Measurements from ENCODE around the gene MXRA8. TPM values are rescaled to one million over a fixed set of nuclear protein-coding genes. Genes with fewer than 3 reads are reported as not detected.

MXRA8 gene
- total and polyA plus RNA-seq, 4 donors = 38.5 to 213 (median 66.9) TPM

DNA sequence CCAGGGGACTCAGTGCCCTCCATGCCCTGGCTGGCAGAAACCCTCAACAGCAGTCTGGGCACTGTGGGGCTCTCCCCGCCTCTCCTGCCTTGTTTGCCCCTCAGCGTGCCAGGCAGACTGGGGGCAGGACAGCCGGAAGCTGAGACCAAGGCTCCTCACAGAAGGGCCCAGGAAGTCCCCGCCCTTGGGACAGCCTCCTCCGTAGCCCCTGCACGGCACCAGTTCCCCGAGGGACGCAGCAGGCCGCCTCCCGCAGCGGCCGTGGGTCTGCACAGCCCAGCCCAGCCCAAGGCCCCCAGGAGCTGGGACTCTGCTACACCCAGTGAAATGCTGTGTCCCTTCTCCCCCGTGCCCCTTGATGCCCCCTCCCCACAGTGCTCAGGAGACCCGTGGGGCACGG is 30.1 kb downstream of the MXRA8 start:
- DNase-seq (no peak), ATAC-seq (ENCODE audit: insufficient read depth, low FRiP score) (no peak)
- TF ChIP-seq, protein P1, sequence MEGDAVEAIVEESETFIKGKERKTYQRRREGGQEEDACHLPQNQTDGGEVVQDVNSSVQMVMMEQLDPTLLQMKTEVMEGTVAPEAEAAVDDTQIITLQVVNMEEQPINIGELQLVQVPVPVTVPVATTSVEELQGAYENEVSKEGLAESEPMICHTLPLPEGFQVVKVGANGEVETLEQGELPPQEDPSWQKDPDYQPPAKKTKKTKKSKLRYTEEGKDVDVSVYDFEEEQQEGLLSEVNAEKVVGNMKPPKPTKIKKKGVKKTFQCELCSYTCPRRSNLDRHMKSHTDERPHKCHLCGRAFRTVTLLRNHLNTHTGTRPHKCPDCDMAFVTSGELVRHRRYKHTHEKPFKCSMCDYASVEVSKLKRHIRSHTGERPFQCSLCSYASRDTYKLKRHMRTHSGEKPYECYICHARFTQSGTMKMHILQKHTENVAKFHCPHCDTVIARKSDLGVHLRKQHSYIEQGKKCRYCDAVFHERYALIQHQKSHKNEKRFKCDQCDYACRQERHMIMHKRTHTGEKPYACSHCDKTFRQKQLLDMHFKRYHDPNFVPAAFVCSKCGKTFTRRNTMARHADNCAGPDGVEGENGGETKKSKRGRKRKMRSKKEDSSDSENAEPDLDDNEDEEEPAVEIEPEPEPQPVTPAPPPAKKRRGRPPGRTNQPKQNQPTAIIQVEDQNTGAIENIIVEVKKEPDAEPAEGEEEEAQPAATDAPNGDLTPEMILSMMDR (IDR thresholded peaks at IDR 0.05; ENCODE audit: control extremely low read depth, extremely low read depth) = no peak
- Histone ChIP-seq H3K9ac (ENCODE audit: insufficient read depth in 1 of 2, low read length in 2 of 2) (no peak overlapping the region), H3K36me3 (ENCODE audit: control insufficient read depth in 4 of 4, insufficient read depth in 4 of 4, low read length in 4 of 4) (peaks cover 0 to 18% (median 1%) of the 10 kb centered on the region in 4 donors), H3K27ac (ENCODE audit: low read depth in 1 of 2, low read length in 1 of 2) (no peak overlapping the region), H3K27me3 (ENCODE audit: control insufficient read depth in 3 of 3, insufficient read depth in 3 of 3, low read length in 2 of 3) (no peaks in the 10 kb centered on the region), H3K4me1 (ENCODE audit: control insufficient read depth in 5 of 5, insufficient read depth in 5 of 5, low read length in 5 of 5) (peaks cover 0 to 18% (median 8%) of the 10 kb centered on the region in 5 donors), H3K9me3 (ENCODE audit: control insufficient read depth in 4 of 4, insufficient read depth in 3 of 4, low read length in 3 of 4) (no peaks in the 10 kb centered on the region), H3K4me3 (no peak overlapping the region)
- WGBS, 2 donors = 86 to 91% methylated on average over 15 of the region's 15 CpGs

DNA sequence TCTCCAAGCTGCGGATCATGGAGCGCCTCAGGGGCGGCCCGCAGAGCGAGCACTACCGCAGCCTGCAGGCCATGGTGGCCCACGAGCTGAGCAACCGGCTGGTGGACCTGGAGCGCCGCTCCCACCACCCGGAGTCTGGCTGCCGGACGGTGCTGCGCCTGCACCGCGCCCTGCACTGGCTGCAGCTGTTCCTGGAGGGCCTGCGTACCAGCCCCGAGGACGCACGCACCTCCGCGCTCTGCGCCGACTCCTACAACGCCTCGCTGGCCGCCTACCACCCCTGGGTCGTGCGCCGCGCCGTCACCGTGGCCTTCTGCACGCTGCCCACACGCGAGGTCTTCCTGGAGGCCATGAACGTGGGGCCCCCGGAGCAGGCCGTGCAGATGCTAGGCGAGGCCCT is 31.1 kb downstream of the MXRA8 start:
- Histone ChIP-seq H3K36me3 (ENCODE audit: control insufficient read depth in 4 of 4, insufficient read depth in 4 of 4, low read length in 4 of 4) (peaks cover 0 to 18% (median 2%) of the 10 kb centered on the region in 4 donors), H3K27ac (ENCODE audit: low read depth in 1 of 2, low read length in 1 of 2) (no peak overlapping the region), H3K4me1 (ENCODE audit: control insufficient read depth in 5 of 5, insufficient read depth in 5 of 5, low read length in 5 of 5) (peaks cover 0 to 19% (median 8%) of the 10 kb centered on the region in 5 donors), H3K4me3 (no peak overlapping the region), H3K27me3 (ENCODE audit: control insufficient read depth in 3 of 3, insufficient read depth in 3 of 3, low read length in 2 of 3) (no peaks in the 10 kb centered on the region), H3K9me3 (ENCODE audit: control insufficient read depth in 4 of 4, insufficient read depth in 3 of 4, low read length in 3 of 4) (no peaks in the 10 kb centered on the region), H3K9ac (ENCODE audit: insufficient read depth in 1 of 2, low read length in 2 of 2) (no peak overlapping the region)
- 93 to 95% methylated on average over 36 to 40 of the region's 40 CpGs for WGBS, 2 donors
- TF ChIP-seq, protein P1 (IDR thresholded peaks at IDR 0.05; ENCODE audit: control extremely low read depth, extremely low read depth) = no peak
- ATAC-seq (ENCODE audit: insufficient read depth, low FRiP score) (no peak), DNase-seq (no peak)

DNA sequence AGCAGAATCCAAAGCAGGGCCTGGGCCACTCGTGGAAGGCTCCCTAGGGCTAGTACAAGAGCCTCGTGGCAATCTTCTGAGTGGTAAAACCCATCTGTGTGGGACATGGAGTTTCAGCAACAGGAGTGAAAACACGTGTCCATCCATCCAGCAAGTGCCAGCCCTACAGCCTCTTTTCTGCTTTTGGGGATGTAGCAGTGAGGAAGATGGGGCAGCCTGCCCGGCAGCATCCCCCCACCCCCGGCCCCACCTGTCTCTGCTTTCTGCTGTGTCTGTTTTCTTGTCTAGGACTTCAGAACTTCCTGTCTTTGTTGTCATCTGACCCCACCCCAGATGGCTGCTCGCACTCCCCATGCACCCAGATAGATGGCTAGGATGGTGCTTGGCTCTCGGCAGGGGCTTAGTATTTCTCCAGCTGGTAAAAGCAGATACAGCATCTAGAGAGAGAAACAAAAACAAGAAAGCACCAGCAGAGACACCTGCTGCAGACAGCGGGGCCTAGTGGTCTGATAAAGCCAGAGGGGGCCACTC is 32.2 kb downstream of the MXRA8 start:
- WGBS, 2 donors = 64 to 76% methylated on average over 8 of the region's 8 CpGs
- DNase-seq (no peak), ATAC-seq (ENCODE audit: insufficient read depth, low FRiP score) (no peak)
- Histone ChIP-seq H3K4me1 (ENCODE audit: control insufficient read depth in 5 of 5, insufficient read depth in 5 of 5, low read length in 5 of 5) (peaks cover 0 to 22% (median 8%) of the 10 kb centered on the region in 5 donors), H3K36me3 (ENCODE audit: control insufficient read depth in 4 of 4, insufficient read depth in 4 of 4, low read length in 4 of 4) (peaks cover 0 to 25% (median 2%) of the 10 kb centered on the region in 4 donors), H3K9ac (ENCODE audit: insufficient read depth in 1 of 2, low read length in 2 of 2) (no peak overlapping the region), H3K27me3 (ENCODE audit: control insufficient read depth in 3 of 3, insufficient read depth in 3 of 3, low read length in 2 of 3) (no peaks in the 10 kb centered on the region), H3K4me3 (no peak overlapping the region), H3K9me3 (ENCODE audit: control insufficient read depth in 4 of 4, insufficient read depth in 3 of 4, low read length in 3 of 4) (no peaks in the 10 kb centered on the region), H3K27ac (ENCODE audit: low read depth in 1 of 2, low read length in 1 of 2) (peak overlapping the region in 1 of 2 donors; percentile 85)
- TF ChIP-seq, protein P1 (IDR thresholded peaks at IDR 0.05; ENCODE audit: control extremely low read depth, extremely low read depth) = no peak

Measured in lung (tissue), 12 donors.